Stimulated activated CD4-positive, alpha-beta T cell treated with anti-CD3 and anti-CD28 coated beads, Interleukin-2, amount 100 ng/mL, for 24 hours (primary cell): ENCODE results near the gene C10orf71.

Experiments
- DNase-seq, 2 donors: peaks; one replicate each; pipeline ENCODE4 v3.0.0-alpha.2; 2020

Gene C10orf71

DNA sequence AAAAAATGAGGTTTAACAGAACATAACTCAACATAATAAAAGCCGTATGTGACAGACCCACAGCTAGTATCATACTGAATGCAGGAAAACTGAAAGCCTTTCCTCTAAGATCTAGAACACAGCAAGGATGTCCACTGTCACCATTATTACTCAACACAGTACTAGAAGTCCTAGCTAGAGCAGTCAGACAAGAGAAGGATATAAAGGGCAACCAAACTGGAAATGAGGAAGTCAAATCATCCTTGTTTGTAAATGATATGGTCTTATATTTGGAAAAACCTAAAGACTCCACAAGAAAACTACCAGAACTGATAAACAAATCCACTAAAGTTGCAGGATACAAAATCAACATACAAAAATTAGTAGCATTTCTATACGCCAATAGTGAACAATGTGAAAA lies 45.9 kb downstream of the C10orf71 start:
- no peak for DNase-seq

DNA sequence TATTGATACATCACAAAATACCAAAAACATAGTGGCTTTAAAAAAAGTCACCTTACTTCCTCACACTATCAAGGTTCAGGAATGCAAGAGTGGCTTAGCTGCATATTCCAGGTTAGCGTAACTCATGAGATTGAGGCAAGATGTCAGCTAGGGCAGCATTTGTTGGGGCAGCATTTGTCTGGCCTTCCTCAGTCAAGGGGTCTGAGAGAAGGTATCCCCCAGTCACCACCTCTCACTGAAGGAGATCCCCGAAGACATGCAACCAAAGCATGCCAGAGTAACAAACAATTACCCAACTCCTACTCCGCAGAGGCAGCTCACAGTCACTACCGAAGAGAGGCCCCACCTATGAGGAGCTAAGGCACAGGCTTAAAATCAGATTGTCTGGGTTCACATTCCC lies 48.4 kb downstream of the C10orf71 start:
- DNase-seq: no peak

DNA sequence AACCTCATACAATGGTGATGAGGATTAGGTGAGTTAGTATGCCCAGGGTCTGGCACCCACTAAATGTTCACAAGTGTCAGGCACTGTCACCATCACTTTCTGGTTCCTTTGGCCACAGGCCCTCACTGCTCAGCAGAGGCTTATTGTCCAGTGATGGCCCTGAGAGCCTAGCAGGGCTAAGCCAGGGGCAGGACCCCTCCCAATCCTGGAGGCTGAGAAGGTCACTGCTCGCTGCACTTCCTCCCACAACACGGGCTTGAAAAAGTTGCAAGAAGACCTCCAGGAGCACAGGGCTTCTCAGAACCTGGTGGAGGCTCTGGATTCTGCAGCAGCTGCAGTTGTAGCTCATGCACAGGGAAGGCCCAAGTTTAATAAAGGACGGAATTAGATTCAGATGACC lies 48.9 kb downstream of the C10orf71 start:
- no peak for DNase-seq

DNA sequence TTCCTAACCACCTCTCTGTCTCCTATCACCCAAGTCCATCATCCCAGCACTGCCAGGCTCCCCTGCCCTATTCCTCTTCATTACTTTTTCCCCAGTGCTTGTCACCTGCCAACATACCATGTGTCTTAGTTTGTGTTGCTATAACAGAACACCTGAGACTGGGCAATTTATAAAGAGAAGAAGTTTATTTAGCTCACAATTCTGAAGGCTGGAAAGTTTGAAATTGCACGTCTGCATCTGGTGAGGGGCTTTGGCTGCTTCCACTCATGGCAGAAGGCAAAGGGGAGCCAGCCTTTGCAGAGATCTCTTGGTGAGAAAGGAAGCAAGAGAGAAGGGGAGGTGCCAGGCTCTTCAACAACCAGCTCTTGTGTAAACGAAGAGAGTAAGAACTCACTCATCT lies 49.6 kb downstream of the C10orf71 start:
- no peak for DNase-seq

DNA sequence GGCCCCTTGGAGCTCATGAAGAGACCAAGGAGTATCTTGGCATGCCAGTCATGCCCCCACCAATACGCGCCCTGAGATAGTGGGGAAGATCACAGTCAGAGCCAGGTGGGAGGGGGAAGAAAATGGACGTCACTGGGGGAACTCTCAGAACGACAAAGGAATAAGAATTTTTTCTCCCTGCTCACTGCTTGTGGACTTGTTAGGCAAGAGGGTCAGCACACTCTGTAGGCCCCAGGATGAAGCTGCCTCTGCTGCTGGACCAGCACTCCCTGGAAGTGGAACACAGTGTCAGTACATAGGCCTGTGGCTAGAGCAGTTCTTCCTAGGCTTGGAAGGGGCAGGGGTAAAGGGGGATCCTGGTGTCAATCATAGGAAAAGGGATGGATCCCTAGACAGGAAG lies 50.4 kb downstream of the C10orf71 start:
- no peak for DNase-seq

DNA sequence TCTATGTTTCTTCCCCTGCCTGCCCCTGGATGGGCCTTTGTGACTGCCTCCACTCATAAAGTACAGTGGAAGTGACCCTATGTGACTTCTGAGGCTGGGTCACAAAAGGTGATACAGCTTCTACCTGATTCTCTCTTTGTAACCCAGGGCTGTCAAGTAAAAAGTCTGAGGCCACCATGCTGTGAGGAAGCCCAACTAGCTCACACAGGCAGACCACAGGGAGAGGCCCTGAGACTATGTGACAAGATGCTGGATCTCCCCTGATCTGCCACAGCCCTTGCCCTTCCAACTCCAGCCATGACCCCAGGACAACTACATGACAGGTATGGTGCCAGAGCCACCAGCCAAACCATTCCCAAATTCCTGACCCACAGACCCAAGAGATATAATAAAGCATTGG lies 51.2 kb downstream of the C10orf71 start:
- DNase-seq: no peak

DNA sequence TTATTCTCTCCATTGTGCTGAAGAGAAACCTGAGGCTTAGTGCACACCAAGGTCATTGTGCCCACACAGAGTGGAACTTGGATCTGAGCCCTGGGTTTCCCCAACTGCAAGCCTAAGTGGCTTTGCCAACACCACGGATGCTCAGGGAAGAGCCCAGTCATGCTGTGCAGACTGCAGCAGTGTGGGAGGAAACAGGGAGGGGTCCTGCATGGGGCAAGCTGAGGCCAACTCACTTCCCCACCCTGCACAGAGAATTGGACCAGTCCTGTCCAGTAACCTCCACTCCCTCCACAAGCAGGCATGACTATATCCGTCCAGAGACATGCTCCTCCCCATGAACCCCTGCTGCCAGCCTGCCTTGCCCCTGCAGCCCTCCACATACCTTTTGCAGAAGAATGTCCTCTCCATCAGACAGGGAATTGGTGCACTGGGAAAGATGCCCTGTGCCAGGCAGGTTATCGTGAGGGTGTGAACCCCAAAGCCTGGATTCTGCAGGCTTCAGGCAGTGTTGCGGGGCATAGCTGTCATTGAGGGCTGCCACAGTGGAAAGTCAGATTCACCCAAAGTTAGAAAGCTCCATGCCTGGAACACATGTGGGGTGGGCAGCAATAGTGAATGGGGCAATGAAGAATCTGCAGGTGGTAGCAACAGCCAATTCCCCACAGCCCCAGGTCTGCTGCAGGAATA lies 52.0 kb downstream of the C10orf71 start:
- no peak for DNase-seq

DNA sequence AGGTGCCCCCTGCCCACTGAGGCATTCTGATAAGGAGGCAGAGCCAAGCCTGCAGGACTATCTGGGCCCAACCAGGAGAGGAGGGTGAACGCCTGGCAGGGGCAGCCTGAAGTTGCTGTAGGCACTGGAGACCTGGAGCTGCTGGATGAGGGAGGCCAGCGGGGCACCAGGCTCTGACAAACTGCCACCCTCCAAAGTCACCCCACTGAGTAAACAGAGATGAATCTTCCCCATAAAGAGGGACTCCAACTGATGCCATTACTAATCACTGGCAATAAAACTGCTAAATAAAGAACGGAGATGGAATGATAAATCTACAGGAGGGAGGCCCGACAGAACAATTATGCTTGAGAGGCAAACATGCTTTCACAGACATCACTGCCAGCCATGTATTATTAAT lies 52.7 kb downstream of the C10orf71 start:
- no peak for DNase-seq

DNA sequence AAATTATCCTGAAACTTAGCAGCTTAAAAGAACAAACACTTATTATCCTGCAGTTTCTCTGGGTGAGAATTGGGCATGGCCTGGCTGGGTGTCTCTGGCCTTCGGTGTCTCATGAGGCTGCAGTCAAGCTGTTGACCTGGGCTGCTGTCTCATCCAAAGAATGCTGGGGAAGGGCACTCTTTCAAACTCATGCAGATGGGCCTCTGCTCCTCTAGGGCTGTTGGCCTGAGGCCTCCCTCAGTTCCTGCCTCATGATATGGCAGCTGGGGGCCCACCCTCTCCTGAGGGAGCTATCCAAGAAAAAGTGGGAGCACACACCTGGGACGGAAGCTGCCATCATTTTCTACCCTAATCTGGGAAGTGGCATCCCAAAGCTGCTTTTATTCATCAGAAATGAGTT lies 53.4 kb downstream of the C10orf71 start:
- no peak for DNase-seq

DNA sequence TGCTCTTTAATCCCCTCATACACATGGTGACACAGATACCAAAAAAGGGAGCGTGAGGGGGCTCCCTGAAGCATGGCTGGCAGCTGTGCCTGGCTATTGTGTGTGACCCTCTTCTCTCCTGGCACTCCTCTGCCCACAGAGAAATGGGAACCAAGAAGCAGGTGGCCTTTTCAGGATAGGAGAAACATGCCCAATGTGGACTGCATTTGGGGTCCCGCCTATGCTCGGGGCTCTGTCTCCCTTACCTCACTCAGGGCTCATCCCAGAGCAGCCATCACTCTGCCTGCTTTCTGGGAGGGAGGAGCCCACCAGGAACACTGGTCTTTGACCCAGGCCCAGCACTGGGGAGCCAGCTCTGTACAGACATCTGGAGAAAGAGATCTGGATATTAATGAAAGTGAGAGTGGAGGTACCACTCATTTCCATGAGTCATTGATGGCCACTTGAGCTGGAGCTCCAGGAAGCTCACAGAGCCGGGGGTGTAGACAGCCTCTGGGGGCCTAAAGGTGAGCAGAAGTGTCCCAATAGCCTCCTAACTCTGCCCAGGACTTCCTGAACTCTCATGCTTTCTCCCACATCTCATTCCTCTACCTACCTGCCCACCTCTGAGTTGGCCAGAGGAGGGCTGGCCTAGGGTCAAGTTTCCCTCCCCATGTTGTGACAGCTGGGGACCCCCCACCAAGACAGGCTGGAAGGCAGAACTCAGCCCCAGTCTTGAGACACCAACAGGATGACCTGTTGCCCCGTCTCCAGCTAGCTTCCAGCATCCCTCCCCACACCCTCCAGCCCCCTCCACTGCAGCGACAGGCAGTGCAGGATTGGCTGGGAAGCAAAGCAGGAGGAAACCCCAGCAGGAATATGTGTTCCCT lies 54.3 kb downstream of the C10orf71 start:
- no peak for DNase-seq

DNA sequence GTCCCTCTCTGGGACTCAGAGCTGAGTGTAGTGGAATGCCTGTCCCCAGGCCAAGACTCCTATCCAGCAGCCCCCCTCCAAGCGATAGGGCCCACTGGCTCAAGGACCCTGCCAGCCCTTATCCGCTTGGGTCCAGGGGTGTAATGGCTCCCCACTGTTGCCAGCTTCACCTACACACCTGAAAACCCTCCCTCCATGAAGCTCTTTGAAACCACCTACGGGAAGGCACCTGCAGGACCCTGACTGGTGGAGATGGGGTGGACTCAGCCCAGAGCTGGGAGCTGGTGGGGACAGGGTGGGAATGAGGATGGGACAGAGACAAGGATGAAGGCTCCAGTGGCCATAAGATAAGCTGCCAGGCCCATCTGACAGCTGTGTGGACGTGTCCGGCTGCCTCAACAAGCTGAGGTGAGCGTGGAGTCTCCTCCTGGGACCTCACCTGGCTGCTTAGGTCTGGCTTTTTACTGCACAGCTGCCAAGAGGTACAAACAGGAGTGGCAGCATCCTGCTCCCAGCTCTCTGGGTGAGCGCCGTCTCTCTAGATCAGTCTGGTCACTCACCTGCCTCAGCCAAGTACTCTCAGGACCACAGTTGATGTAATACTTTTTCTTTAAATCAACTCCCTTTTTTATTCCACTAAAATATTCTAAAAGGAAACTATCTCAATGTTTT lies 55.1 kb downstream of the C10orf71 start:
- no peak for DNase-seq

DNA sequence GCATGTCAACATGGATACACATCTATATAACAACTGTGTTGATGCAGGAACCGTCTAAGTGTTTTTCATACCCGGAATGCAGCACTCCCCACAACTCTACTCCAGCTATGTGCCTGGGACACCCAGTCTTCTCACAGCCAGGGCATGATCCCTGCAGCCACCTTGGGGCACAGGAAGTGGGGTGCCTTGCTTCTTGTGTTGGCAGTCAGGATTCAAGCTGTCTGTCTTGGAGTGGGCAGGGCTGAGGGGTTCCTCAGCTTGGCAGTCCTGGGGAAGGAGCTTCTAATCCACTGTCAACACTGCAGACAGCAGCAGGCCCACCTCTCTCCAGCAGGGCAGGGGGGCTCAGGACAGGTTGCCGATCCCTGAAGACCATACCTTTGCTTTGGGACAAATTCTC lies 55.6 kb downstream of the C10orf71 start:
- DNase-seq: no peak

DNA sequence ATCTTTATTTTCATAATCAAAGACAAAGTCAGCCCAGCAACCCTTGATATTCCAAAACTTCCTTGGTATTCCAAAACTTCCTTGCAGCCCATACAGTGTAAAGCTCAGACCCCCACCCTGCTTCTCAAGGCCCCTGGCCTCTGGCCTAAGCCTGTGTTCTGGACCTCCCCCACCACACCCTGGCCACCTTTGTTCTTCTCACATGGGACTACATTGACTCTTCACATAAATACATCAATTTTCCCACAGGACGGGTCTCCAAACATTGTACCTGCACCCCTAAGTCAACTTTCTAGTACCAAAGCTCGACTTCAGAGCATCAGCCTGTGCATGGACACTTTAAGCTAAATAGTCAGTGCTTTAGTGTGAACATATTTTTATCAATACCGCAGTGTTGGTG lies 56.3 kb downstream of the C10orf71 start:
- no peak for DNase-seq

DNA sequence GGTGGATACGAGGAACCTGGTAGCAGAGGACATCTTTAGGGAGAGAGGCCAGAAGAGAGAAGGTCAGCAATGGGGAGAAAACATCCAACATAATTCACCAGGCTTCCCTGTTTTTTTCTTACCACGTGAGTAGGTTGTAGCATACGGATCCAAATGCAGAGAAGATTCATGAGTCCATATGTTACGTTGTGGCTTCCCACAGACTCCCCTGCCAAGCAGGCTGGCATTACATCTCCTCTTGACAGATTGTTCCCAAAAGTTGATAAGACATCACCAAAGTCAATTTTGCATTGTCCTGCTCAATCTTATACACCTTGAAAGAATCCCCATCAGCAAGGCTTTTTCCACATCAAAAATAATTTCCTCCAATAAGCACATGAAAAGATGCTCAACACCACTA lies 57.2 kb downstream of the C10orf71 start:
- no peak for DNase-seq

DNA sequence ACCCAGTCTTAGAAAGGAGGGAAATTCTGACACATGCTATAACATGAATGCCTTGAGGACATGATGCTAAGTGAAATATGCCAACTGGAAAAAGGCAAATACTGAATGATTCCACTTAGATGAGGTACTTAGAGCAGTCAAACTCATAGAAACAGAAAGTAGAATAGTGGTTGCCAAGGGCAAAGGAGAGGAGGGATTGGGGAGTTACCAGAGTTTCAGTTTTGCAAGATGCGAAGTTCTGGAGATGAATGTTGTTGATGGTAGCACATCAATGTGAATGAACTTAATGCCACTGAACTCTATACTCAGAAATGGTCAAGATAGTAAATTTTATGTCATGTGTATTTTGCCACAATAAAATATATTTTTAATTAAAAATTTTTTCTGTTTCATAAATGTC lies 58.0 kb downstream of the C10orf71 start:
- no peak for DNase-seq

DNA sequence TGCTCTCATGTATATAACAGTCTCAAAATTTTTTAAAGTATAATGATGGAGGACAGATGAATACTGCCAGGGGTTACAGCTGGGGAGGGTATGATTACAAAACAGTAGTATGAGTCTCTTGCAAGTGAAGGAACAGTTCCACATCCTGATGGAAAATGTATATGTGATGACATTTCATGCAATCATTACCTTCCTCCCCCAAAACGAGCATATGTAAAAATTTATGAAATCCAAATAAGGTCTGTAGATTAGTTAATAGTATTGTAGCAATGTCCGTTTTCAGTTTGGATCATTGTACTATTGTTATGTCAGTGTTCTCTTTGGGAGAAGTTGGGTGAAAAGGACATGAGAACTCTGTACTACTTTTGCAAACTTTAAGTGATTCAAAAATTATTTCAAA lies 58.9 kb downstream of the C10orf71 start:
- DNase-seq: no peak

DNA sequence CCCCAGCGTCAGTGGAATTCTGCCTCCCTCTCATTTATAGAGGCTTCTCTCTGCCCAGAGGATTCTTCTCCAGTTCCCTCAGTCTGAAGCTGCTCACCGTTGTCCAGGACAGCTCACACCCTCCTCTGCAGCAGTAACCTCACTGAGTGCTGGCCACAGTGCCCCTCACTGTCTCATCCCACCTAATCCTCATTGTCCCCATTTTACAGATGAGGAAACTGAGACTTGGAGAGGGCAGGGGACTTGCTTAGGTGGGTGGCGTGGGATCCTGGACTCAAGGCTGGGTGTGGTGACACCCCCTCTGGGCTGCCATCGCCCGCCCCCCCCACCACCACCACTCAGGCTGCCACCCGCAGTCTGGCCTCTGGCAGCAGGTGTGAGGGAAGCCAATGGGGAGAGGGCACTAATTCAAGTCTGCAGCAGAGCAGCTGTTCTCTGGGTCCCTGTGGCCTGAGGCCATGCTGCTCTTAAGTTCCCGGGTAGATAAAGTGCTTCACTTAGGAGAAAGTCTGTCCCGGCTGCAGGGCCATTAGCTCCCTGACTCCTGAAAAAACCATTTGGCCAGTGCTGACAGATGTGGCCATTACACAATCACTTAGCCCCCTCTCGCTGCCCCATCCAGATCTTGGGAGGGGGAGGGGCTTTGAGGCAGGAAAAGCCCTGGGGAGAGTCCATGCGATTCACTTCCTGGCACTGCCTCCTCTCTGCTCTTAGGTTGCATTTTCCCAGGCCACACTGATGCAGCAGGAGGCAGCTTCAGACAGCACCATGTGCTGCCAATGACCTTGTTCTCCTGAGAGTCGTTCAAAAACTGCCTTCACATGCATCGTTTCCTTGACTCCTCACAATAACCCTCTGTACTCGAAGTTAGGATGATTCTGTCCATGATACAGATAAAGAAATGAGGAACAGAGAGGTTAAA lies 60.6 kb downstream of the C10orf71 start:
- DNase-seq: no peak

DNA sequence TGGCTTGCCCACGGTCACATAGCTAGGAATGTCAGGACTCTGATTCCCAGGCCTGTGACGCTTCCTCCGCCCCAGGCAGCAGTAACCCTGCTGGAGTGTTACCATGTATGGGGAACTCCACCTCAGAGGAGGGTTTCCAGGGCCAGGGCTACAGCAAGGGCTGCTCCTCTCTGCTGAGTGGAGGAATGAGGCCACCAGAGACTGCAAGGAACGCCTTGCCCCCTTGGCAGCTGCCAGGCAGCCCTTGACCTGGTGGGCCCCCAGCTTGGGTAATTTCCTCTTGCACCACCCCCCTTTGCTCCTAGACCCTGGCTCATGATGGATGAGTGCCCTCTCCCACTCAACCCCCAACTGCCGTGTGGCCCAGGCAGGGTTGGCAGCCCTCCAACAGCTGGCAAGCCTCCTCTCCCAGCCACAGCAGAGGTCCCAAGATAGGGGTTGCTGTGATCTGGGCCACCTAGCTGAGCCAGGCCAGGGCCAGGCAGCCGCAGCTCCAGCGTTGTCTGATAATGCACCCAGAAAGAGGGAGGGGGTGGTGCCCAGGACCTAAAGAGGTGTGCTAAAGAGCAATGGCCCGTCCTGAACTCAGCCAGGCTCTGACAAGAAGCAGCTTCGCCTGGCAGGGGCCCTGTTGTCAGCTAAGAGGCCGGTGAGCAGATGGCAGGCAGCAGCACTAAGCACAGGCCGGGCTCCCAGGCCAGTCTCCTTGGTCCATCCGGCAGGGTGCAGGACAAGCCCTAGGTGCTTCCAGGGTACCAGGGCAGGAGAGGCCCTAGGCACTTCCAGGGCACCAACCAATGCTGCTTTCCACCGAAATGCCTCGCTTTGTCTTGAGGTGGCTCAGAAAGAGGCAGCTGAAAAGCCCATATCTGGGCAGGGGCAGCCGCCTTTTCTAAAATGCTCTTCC lies 61.6 kb downstream of the C10orf71 start:
- DNase-seq: no peak

DNA sequence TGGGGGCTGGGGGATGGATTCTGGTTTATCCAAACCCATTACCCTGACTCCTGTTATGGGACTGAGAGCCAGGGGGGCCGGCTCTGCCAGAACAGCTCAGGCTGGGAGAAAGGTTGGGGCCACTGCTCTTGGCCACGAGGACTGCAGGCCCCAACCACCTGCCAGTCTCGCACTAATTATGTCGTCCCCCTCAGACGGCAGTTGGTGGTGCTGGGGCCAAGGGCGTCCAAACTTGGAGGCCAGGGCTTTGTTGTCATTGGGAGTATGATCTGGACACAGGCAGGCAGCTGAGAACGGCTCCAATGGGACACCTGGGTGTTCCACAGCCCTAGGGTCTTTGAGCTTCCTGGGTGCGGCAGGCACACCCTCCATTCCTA lies 62.2 kb downstream of the C10orf71 start:
- DNase-seq: no peak

DNA sequence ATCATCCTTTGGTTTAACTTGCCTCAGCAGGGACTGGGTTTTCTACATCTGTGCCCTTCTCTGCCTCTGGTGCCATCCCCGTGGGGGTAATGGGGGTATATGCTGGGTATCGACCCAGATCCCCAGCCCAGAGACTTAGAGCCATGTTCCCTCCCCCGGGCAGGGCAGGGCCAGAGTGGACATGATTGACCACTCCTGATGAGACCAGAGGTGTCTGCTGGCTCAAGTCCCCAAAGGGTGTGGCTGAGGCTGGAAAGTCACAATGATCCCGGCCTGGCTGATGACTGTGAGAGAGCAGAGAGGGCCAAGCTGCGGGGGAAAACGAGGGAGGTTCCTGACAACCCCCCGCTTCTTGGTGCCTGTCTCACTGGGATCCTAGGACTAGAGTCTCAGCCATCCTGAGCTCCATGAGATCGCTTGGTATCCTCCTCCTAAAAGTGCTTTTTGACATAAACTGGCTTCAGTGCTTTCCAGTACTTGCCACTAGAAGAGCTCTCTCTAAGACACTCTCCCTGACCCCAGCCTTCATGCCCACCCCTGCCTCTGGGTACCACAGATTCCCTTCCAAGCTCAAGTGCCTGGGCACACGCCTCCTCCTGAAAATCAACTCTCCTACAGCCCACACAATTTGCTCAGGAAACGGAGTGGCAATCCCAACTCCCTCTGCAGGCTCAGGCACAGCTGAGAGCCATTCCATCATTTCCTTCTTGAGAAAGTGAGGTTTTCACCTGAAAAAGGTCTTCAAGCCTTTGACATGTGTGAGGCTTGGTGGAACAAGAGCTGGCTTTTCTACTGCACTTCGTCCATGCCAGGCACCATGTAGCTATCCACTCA lies 63.0 kb downstream of the C10orf71 start:
- no peak for DNase-seq
